Measurements from ENCODE around the gene COLEC11. TPM values are rescaled to one million over a fixed set of nuclear protein-coding genes. Genes with fewer than 3 reads are reported as not detected.

Gene COLEC11
- total RNA-seq, 1 experiment from 2014 or later: 0.77 TPM

- no peaks in the 10 kb centered on the region for H3K36me3 ChIP-seq (ENCODE audit: insufficient read depth, low read length, poor library complexity, severe bottlenecking)
- no peak for DNase-seq (ENCODE audit: low spot score)
- BruUV-seq (replicated peaks): no TSS peak
- ChIA-PET POLR2A (ENCODE audit: low non-redundant PET) (no interaction called here), CTCF (interaction anchor here (0.6 kb wide), 1 partner anchor 181 kb away, joined by 3 read pairs; no protein-coding TSS in a partner anchor)
- H3K27me3 ChIP-seq (replicated peaks; ENCODE audit: insufficient read depth, low read depth, low read length, poor library complexity): no peaks in the 10 kb centered on the region
- no peak overlapping the region for H3K4me3 ChIP-seq (ENCODE audit: low read depth, low read length, poor library complexity, severe bottlenecking)
- intact Hi-C loops (cut with micrococcal nuclease; ENCODE audit: unreplicated experiment): no loop called here
- no peak for TF ChIP-seq CTCF (conservative IDR thresholded peaks at IDR 0.05; ENCODE audit: low read depth, low read length)
- no peak for TF ChIP-seq EZH2 (IDR thresholded peaks at IDR 0.05; ENCODE audit: borderline replicate concordance, low read depth, low read length, poor library complexity, severe bottlenecking)
- no peak overlapping the region for H3K27ac ChIP-seq (ENCODE audit: low read depth, low read length, poor library complexity, severe bottlenecking)
- no peaks in the 10 kb centered on the region for H3K9me3 ChIP-seq (ENCODE audit: low read depth, low read length, poor library complexity, severe bottlenecking)
- H3K4me1 ChIP-seq (ENCODE audit: insufficient read depth, low read length, poor library complexity, severe bottlenecking): no peaks in the 10 kb centered on the region
Observed at GRCh38 chr2:3633089-3633981, 38.4 kb downstream of the COLEC11 start.

GRCh38 chr2:3633982-3634595, 39.2 kb downstream of the COLEC11 start:
- Histone ChIP-seq H3K27me3 (replicated peaks; ENCODE audit: insufficient read depth, low read depth, low read length, poor library complexity) (no peaks in the 10 kb centered on the region), H3K27ac (ENCODE audit: low read depth, low read length, poor library complexity, severe bottlenecking) (no peak overlapping the region), H3K4me3 (ENCODE audit: low read depth, low read length, poor library complexity, severe bottlenecking) (no peak overlapping the region), H3K9me3 (ENCODE audit: low read depth, low read length, poor library complexity, severe bottlenecking) (no peaks in the 10 kb centered on the region), H3K36me3 (ENCODE audit: insufficient read depth, low read length, poor library complexity, severe bottlenecking) (no peaks in the 10 kb centered on the region), H3K4me1 (ENCODE audit: insufficient read depth, low read length, poor library complexity, severe bottlenecking) (no peaks in the 10 kb centered on the region)
- intact Hi-C loops (cut with micrococcal nuclease; ENCODE audit: unreplicated experiment): no loop called here
- ChIA-PET POLR2A (ENCODE audit: low non-redundant PET) (no interaction called here), CTCF (interaction anchor here (0.6 kb wide), 1 partner anchor 182 kb away, joined by 3 read pairs; no protein-coding TSS in a partner anchor)
- no TSS peak for BruUV-seq (replicated peaks)
- TF ChIP-seq EZH2 (IDR thresholded peaks at IDR 0.05; ENCODE audit: borderline replicate concordance, low read depth, low read length, poor library complexity, severe bottlenecking): no peak
- TF ChIP-seq CTCF (conservative IDR thresholded peaks at IDR 0.05; ENCODE audit: low read depth, low read length): no peak
- no peak for DNase-seq (ENCODE audit: low spot score)

- intact Hi-C loops (cut with micrococcal nuclease; ENCODE audit: unreplicated experiment): no loop called here
Observed at GRCh38 chr2:3634596-3635121, 39.7 kb downstream of the COLEC11 start.

More at GRCh38 chr2:3634596-3635121, 39.7 kb downstream of the COLEC11 start:
- Histone ChIP-seq H3K27ac (ENCODE audit: low read depth, low read length, poor library complexity, severe bottlenecking) (no peak overlapping the region), H3K4me3 (ENCODE audit: low read depth, low read length, poor library complexity, severe bottlenecking) (no peak overlapping the region), H3K27me3 (replicated peaks; ENCODE audit: insufficient read depth, low read depth, low read length, poor library complexity) (no peaks in the 10 kb centered on the region), H3K4me1 (ENCODE audit: insufficient read depth, low read length, poor library complexity, severe bottlenecking) (no peaks in the 10 kb centered on the region), H3K36me3 (ENCODE audit: insufficient read depth, low read length, poor library complexity, severe bottlenecking) (no peaks in the 10 kb centered on the region), H3K9me3 (ENCODE audit: low read depth, low read length, poor library complexity, severe bottlenecking) (no peaks in the 10 kb centered on the region)
- ChIA-PET CTCF (no interaction called here), POLR2A (ENCODE audit: low non-redundant PET) (no interaction called here)
- BruUV-seq (replicated peaks): no TSS peak
- TF ChIP-seq CTCF (conservative IDR thresholded peaks at IDR 0.05; ENCODE audit: low read depth, low read length) (no peak), EZH2 (IDR thresholded peaks at IDR 0.05; ENCODE audit: borderline replicate concordance, low read depth, low read length, poor library complexity, severe bottlenecking) (no peak)
- no peak for DNase-seq (ENCODE audit: low spot score)

Data from A673 (cell line).